Thoracic aorta (tissue), 2 donors: ENCODE data around the gene MYO1G. TPM values are rescaled to one million over a fixed set of nuclear protein-coding genes. Genes with fewer than 3 reads are reported as not detected.

Experiments
- ATAC-seq: fragments of 150-250 bp; one replicate; pipeline ENCODE4 v1.8.0; 2017; ENCODE audit warnings: low read depth; ENCODE audit not compliant: insufficient number of reproducible peaks, low FRiP score
- DNase-seq: peaks from one replicate; pipeline ENCODE4 v3.0.0-alpha.2; 2020; ENCODE audit warnings: low spot score
- H3K27ac ChIP-seq, 2 donors: fragments of 200-600 bp; sonication (generic); 1 replicate in 1 of 2; 2 replicates in 1 of 2; pipeline ENCODE4 v1.5.1; 2016; ENCODE audit warnings: mild to moderate bottlenecking in 2 of 2, moderate library complexity in 2 of 2
- H3K27me3 ChIP-seq: fragments of 200-600 bp; sonication (generic); replicated peaks from 2 replicates; pipeline ENCODE4 v1.6.0; 2016; ENCODE audit warnings: mild to moderate bottlenecking; ENCODE audit not compliant: insufficient read depth
- H3K36me3 ChIP-seq: fragments of 200-600 bp; sonication (generic); one replicate; pipeline ENCODE4 v1.5.1; 2016
- H3K4me1 ChIP-seq, 2 donors: fragments of 200-600 bp; sonication (generic); 1 replicate in 1 of 2; 2 replicates in 1 of 2; pipeline versions ENCODE4 v1.5.1 to v1.6.0; 2016; ENCODE audit warnings: low read depth in 2 of 2, mild to moderate bottlenecking in 1 of 2; ENCODE audit not compliant: control insufficient read depth in 1 of 2
- H3K4me3 ChIP-seq: fragments of 200-600 bp; sonication (generic); 2 replicates; pipeline ENCODE4 v1.5.1; 2016; ENCODE audit warnings: mild to moderate bottlenecking
- H3K9me3 ChIP-seq: fragments of 200-600 bp; sonication (generic); 2 replicates; pipeline ENCODE4 v1.5.1; 2016
- CTCF ChIP-seq: fragments of 200-600 bp; sonication (generic); IDR thresholded peaks from one replicate; pipeline ENCODE4 v1.5.1; 2019; ENCODE audit warnings: antibody characterized with exemption
- total RNA-seq, 2 donors: library from RNA; depleted of rRNA; stranded (reverse); fragments of >200 nt; gene quantifications; one replicate each; pipeline versions ENCODE4 v1.1.0 to v1.2.3, GENCODE V29; 2016

MYO1G gene
- total RNA-seq, 2 donors from 2014 or later, result 2.0 to 13.8 TPM

GRCh38 chr7:44912775-44913347 is 66.0 kb downstream of the MYO1G start:
- H3K27ac ChIP-seq, result no peak overlapping the region
- H3K27me3 ChIP-seq, result no peaks in the 10 kb centered on the region
- DNase-seq, result no peak
- H3K4me1 ChIP-seq, result no peaks in the 10 kb centered on the region
- H3K36me3 ChIP-seq, result no peaks in the 10 kb centered on the region
- no peak overlapping the region for H3K4me3 ChIP-seq
- no peaks in the 10 kb centered on the region for H3K9me3 ChIP-seq
- no peak for TF ChIP-seq CTCF
- no peak for ATAC-seq

Other genes with a start within 250 kb of the MYO1G start
- gene ZMIZ2, start 230.2 kb downstream of the MYO1G start, total RNA-seq, result 10 to 100 TPM; 23.4 to 38.9 TPM
- 1,000 to 10,000 TPM; 1,002 to 1,065 TPM for gene PPIA, start 182.3 kb downstream of the MYO1G start, total RNA-seq
- gene H2AZ2, start 130.9 kb downstream of the MYO1G start, total RNA-seq, result 100 to 1,000 TPM; 103 to 111 TPM
- 10 to 100 TPM; 18.0 to 31.5 TPM for gene PURB, start 93.5 kb downstream of the MYO1G start, total RNA-seq
- gene CCM2, start 21.2 kb upstream of the MYO1G start, total RNA-seq, result 10 to 100 TPM; 43.0 to 49.7 TPM
- 10 to 100 TPM; 10.8 to 11.1 TPM for gene NACAD, start 110.0 kb upstream of the MYO1G start, total RNA-seq
- 10 to 100 TPM; 47.8 to 67.1 TPM for gene TBRG4, start 132.7 kb upstream of the MYO1G start, total RNA-seq
- 100 to 1,000 TPM in 1 of 2 donors, 10 to 100 TPM in 1; 76.5 to 123 TPM for gene RAMP3, start 178.8 kb upstream of the MYO1G start, total RNA-seq